HL-60 (cell line): Measurements from ENCODE around the gene SIPA1L3.

Experiments
- CTCF ChIP-seq: IDR thresholded peaks from one replicate; pipeline ENCODE4 v1.5.1; 2011; ENCODE audit warnings: low read length, control low read depth, inconsistent platforms; ENCODE audit not compliant: insufficient read depth
- GABPA ChIP-seq: IDR thresholded peaks from 2 replicates; pipeline ENCODE4 v1.6.1; 2012; ENCODE audit warnings: low read depth
- POLR2AphosphoS5 ChIP-seq: IDR thresholded peaks from 2 replicates; pipeline ENCODE4 v1.6.1; 2012; ENCODE audit warnings: low read depth
- REST ChIP-seq: IDR thresholded peaks from 2 replicates; pipeline ENCODE4 v1.6.1; 2012; ENCODE audit warnings: low read depth; ENCODE audit not compliant: insufficient replicate concordance
- SPI1 ChIP-seq: IDR thresholded peaks from 2 replicates; pipeline ENCODE4 v1.6.1; 2012; ENCODE audit warnings: low read depth, mild to moderate bottlenecking, borderline replicate concordance

- TF ChIP-seq CTCF (no peak), GABPA (no peak), POLR2AphosphoS5 (no peak), REST (no peak), SPI1 (no peak)
Measured at GRCh38 chr19:37977391-37977790, 70.4 kb downstream of the SIPA1L3 start.
